ENCODE measurements around the gene MAML3.

The MAML3 gene

DNA sequence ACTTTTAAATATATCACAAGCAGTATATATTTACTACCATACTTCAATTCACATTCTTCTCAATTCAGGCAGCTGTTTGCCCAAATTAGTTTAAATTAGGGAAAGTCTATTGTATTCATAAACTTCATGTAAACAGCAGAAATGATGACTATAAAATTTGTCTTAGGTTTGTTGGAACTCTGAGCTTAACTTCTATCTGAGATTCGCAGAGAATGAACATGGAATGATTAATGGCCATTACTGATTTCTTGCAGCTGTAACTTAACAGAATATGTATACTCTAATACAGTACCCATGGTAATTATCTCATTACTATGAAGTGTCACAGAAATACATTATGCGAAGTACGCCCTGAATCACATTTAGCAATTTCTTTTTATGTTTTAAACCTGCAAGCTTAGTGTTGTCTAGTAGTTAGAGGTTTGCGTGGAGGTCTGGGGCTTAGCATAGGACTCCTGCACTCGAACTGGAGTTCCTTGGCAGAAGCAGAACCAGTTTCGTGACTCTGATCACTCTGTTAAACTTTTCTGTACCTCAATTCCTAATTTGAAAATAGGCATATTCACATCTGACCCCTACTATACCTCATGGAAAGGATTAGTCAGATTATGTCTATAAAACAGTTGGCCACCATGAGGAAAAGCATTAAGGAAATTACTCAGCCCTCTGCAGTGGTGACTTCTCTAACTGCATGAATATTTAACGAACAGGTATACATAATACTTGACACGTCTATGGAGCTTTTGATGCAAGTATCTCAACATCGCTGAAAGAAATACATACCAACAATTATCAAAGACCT, 245.1 kb downstream of the MAML3 start:
- in situ Hi-C loops (cut with MboI; ENCODE audit: low sequenced_read_pairs) = no loop called here

GRCh38 chr4:139907001-139907809, 246.8 kb downstream of the MAML3 start:
- in situ Hi-C loops (cut with MboI; ENCODE audit: low sequenced_read_pairs) = no loop called here

- in situ Hi-C loops (cut with MboI; ENCODE audit: low sequenced_read_pairs) = no loop called here
These were observed 248.5 kb downstream of the MAML3 start for GRCh38 chr4:139905489-139905888.

- in situ Hi-C loops (cut with MboI; ENCODE audit: low sequenced_read_pairs) = no loop called here
These were observed 249.6 kb downstream of the MAML3 start for GRCh38 chr4:139904406-139904805.

- in situ Hi-C loops (cut with MboI; ENCODE audit: low sequenced_read_pairs) = no loop called here
These were observed 250.1 kb downstream of the MAML3 start for GRCh38 chr4:139903845-139904244.

DNA sequence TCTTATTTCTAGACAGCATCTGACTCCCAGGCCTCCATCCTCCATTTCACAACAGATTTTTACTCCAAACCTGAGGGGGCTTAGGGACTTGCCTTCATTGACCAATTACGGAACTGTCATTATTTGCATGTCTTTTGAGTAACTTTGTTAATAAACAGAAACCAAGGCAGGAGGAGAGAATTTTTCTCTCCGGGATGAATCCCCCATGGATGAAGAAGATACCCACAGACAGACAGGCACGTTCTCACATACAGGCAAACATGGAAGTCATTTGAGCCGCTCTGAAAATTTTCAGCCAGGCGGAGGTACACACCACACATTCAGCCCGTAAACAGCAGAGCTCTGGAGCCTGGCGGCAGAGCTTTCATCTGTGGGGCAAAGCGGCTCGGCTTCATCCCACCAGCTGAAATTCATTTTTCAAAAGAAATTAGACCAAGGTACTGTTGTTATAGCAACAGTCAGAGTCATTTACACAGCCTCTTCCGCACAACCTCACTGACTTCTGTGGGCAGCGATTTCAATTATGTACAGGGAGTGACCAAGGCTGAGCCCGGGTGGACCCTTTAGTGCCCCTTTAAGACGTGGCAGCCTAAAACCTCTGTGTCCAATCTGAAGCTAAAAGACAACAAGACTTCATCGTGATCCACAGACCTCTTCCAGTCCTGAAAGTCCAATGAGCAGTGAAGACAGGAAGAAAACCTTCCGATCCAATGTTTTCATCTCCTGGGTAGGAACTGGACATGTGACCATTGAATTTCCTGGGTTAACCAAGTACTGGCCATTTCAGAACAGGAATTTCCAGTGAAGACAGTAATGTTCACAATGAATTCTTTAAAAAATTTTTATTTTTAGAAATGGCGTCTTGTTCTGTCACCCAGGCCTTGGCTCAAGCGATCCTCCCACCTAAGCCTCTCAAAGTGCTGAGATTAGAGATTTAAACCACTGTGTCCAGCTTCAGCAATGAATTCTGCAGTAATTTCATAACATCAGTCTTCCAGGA, 251.4 kb downstream of the MAML3 start:
- in situ Hi-C loops (cut with MboI; ENCODE audit: low sequenced_read_pairs) = no loop called here

DNA sequence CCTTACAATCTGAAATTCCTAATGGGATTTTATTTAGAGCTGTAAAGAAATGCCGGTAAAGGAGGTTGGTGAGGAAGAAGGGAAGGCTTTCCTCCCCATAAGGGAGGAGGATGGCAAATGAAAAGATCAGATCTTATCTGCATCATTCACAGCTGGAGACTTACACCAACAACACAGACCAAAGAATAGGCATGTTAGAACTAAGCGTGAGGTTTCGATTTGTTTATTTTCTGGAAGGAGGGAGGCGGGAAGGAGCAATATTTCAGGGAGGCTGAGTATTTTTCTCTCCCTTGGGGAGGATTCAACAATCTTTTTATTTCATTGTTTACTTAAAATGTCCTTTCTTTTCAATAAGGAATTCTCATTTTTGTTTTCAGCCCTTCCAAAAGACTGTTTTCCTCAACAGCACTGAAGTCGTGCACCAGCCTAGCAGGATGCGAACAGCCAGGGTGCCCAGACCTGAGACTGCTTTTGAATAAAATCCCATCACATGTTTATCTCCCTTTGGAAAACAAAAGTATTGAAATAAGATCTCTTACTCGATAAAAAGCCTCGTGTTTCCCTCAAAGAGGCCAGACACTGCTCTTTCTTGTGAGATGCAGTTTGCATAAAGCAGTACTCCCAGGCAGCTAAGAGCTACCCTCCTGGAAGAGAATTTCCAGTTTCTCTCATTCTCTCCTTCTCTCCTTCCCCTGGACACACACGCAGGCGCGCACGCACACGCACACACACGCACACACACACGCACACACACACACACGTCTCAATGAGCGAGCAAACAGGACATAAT, 252.3 kb downstream of the MAML3 start:
- in situ Hi-C loops (cut with MboI; ENCODE audit: low sequenced_read_pairs) = no loop called here

- in situ Hi-C loops (cut with MboI; ENCODE audit: low sequenced_read_pairs) = no loop called here
These were observed 253.0 kb downstream of the MAML3 start for GRCh38 chr4:139900964-139901376.

GRCh38 chr4:139899346-139899745, 254.6 kb downstream of the MAML3 start:
- in situ Hi-C loops (cut with MboI; ENCODE audit: low sequenced_read_pairs) = no loop called here

- in situ Hi-C loops (cut with MboI; ENCODE audit: low sequenced_read_pairs) = no loop called here
These were observed 255.7 kb downstream of the MAML3 start for GRCh38 chr4:139898293-139898692.

GRCh38 chr4:139896091-139896604, 257.8 kb downstream of the MAML3 start:
- in situ Hi-C loops (cut with MboI; ENCODE audit: low sequenced_read_pairs) = no loop called here

DNA sequence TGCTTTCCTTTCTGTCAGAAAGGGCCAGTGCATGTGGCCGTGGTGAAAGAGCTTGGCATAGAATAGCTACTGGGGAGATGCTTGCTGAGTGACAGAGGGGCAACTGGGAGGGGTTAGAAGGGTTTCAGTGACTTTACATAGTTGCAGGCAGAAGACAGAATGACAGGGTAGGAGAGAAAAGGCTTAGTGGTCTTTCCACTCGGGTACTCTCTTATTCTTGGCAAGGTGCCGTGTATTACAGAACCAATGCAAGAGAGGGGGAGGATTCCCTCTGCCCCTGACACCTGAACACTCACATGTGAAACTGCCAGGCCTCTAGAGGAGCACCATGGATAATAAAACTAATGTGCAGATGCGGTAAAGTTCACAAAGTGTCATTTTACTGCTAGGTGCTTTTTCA, 260.2 kb downstream of the MAML3 start:
- in situ Hi-C loops (cut with MboI; ENCODE audit: low sequenced_read_pairs) = no loop called here

- in situ Hi-C loops (cut with MboI; ENCODE audit: low sequenced_read_pairs) = no loop called here
These were observed 260.8 kb downstream of the MAML3 start for GRCh38 chr4:139892973-139893736.

DNA sequence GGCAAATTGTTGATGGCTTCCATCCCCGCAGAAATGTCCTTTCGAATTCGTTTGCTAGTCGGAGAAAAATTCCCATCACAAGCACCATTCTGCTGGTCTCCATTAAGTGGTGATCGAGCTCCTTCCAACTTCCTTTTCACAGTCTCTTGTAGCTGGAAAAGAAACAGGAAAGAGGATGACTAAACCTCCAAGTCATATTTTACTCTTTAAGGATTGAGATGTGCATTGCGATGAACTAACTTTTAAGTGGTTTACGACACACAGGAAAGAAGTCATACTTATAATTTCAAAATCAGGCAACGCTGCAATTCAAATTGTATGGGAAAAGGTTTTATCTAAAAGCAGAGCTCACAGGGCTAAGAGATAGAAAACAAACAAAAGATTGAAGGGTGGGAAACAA, 263.2 kb downstream of the MAML3 start:
- in situ Hi-C loops (cut with MboI; ENCODE audit: low sequenced_read_pairs) = no loop called here

GRCh38 chr4:139889901-139890300, 264.1 kb downstream of the MAML3 start:
- in situ Hi-C loops (cut with MboI; ENCODE audit: low sequenced_read_pairs) = no loop called here

DNA sequence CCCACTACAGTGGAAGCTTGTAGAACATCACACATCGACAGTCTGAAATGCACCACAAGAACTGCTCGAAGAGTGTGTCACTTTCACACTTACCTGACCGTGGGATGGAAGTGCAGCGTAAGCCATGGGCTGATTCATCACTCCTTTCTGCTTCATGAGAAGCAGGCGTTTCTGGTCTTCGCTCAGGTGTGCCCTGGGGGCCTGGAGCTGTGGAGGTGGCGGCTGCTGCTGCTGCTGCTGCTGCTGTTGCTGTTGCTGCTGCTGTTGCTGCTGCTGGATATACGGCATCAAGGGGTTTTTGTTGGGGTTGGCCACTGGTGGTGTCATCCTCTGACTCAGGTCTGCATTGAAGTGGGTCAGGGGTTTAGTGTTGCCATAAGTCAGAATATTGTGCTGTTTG, 264.7 kb downstream of the MAML3 start:
- in situ Hi-C loops (cut with MboI; ENCODE audit: low sequenced_read_pairs) = no loop called here

DNA sequence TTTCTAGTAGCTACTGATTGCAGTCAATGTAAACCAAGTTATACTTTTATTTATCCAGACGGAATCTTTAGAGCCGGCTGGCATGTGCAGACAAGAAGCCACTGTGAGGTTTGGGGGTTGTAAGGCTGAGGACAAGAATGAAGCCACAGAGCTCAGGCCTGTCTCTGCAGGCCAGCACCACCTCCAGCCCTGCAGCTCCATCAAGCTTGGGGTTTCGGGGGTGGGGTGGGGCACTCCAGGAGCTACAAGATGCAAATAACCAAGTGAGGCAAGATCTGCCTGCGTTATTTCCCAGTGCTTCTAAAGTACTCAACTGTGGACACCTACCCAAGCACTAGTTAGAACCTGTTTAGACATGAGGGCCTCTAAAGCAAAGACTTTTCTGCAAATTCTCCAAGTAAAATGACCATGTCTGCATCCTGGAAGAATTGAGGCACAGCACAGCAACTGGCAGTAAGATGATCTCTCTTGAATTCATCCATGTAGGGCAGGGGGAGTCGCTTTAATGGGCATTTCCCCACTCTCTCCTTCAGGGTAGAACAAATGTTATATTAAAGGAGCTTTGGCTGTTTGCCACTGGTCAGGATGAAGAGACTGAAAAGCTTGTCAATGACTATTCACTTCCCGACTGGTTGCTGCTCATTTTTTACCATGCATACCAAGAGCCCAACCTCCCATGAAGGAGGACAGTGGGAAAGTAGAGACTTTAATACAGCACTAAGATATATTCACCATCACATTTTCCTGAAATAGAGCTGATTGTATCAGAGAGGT, 265.8 kb downstream of the MAML3 start:
- in situ Hi-C loops (cut with MboI; ENCODE audit: low sequenced_read_pairs) = no loop called here

GRCh38 chr4:139887376-139887802, 266.6 kb downstream of the MAML3 start:
- in situ Hi-C loops (cut with MboI; ENCODE audit: low sequenced_read_pairs) = no loop called here

Measured in HL-60/S4 treated with phorbol 12-myristate 13-acetate at 8.2 ng/mL for 4 days and 3 days (cell line).